SU-DHL-6 (cell line): ENCODE measurements around the gene DLX2.

Experiments
- H2AFZ ChIP-seq: fragments of 200-600 bp; sonication (generic); 2 replicates; pipeline ENCODE4 v1.6.1; 2014; ENCODE audit warnings: low read depth, mild to moderate bottlenecking, moderate library complexity, mixed read lengths, antibody characterized with exemption, low read length; ENCODE audit not compliant: severe bottlenecking
- H3F3A ChIP-seq: fragments of 200-600 bp; shearing (Covaris generic); 2 replicates; pipeline ENCODE4 v1.6.0; 2016; ENCODE audit warnings: antibody characterized with exemption, mild to moderate bottlenecking; ENCODE audit not compliant: insufficient read depth
- H3K27ac ChIP-seq: fragments of 200-600 bp; sonication (generic); 2 replicates; pipeline ENCODE4 v1.5.1; 2016; ENCODE audit warnings: low read depth, mild to moderate bottlenecking, low read length, moderate library complexity, mixed read lengths
- H3K27me3 ChIP-seq: fragments of 200-600 bp; sonication (generic), shearing (Covaris generic); 2 replicates; pipeline ENCODE4 v1.6.0; 2014; ENCODE audit warnings: mild to moderate bottlenecking, low read length
- H3K36me3 ChIP-seq: fragments of 200-600 bp; sonication (generic); 2 replicates; pipeline ENCODE4 v1.6.1; 2014; ENCODE audit warnings: mild to moderate bottlenecking, low read length, mixed read lengths
- H3K4me2 ChIP-seq: fragments of 300-600, 200-600 bp; shearing (Covaris generic), sonication (generic); 2 replicates; pipeline ENCODE4 v1.6.0; 2014; ENCODE audit warnings: low read length, low read depth, mild to moderate bottlenecking; ENCODE audit not compliant: poor library complexity, severe bottlenecking
- H3K4me3 ChIP-seq: fragments of 200-600 bp; sonication (generic); 2 replicates; pipeline ENCODE4 v1.5.1; 2014; ENCODE audit warnings: antibody characterized with exemption, low read length, mild to moderate bottlenecking, mixed read lengths; ENCODE audit not compliant: insufficient read depth, poor library complexity, severe bottlenecking
- H3K79me2 ChIP-seq: fragments of 200-600 bp; sonication (generic); 2 replicates; pipeline ENCODE4 v1.6.1; 2014; ENCODE audit warnings: mild to moderate bottlenecking, low read length, moderate library complexity; ENCODE audit not compliant: insufficient read depth
- H3K9ac ChIP-seq: fragments of 200-600 bp; sonication (generic); 2 replicates; pipeline ENCODE4 v1.7.0; 2014; ENCODE audit warnings: mild to moderate bottlenecking, low read length
- H3K9me2 ChIP-seq: fragments of 200-600 bp; sonication (generic); replicated peaks from 2 replicates; pipeline ENCODE4 v1.6.1; 2014; ENCODE audit warnings: low read length; ENCODE audit not compliant: insufficient read depth
- H3K9me3 ChIP-seq: fragments of 200-600 bp; sonication (generic); 2 replicates; pipeline ENCODE4 v1.6.1; 2014; ENCODE audit warnings: low read length, mixed read lengths; ENCODE audit not compliant: insufficient read depth
- H4K20me1 ChIP-seq: fragments of 200-600 bp; sonication (generic); 2 replicates; pipeline ENCODE4 v1.6.1; 2014; ENCODE audit warnings: low read depth, mild to moderate bottlenecking, antibody characterized with exemption, low read length, moderate library complexity, mixed read lengths
- EZH2phosphoT487 ChIP-seq: fragments of 200-600 bp; sonication (generic), shearing (Covaris generic); conservative IDR thresholded peaks from 2 replicates; pipeline ENCODE4 v1.6.1; 2018; ENCODE audit warnings: mild to moderate bottlenecking, antibody characterized with exemption, low read length, moderate library complexity, mixed read lengths
- TF ChIP-seq, protein P1 (sequence below): fragments of 200-600 bp; sonication (generic); IDR thresholded peaks from one replicate; pipeline ENCODE4 v1.5.1; 2017; ENCODE audit warnings: antibody characterized with exemption, mild to moderate bottlenecking, low read length, moderate library complexity; ENCODE audit not compliant: insufficient read depth, poor library complexity, severe bottlenecking

Gene DLX2

DNA sequence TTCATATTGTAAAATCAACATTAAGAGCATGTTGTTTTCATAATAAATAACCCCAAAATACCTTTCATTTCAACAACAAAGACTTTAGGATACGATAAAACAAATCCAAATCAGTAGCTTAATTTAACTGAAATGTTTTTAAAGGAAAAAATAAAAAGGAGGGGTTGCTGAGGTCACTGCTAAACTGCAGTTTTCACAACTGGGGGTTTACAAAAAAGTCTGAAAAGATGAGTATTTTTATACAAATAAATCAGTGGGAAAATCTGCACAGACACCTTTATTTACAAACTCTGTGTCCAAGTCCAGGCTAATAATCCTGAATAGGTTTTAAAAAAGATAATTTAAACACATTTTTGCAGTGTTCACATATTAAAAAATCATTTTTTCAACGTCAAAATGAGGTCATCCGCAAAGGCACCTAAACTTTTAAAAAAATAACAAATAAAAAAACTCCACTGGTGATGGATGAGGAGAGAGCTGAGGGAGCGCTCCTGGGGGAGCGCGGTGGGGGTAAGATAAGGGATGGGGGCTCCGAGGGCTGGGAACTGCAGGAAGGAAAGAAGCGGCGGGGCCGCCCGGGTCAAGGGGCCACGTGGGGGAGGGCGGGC is 3.1 kb downstream of the DLX2 start:
- TF ChIP-seq EZH2phosphoT487 = no peak; the same call in 1 of the 2 replicates
- TF ChIP-seq, protein P1, sequence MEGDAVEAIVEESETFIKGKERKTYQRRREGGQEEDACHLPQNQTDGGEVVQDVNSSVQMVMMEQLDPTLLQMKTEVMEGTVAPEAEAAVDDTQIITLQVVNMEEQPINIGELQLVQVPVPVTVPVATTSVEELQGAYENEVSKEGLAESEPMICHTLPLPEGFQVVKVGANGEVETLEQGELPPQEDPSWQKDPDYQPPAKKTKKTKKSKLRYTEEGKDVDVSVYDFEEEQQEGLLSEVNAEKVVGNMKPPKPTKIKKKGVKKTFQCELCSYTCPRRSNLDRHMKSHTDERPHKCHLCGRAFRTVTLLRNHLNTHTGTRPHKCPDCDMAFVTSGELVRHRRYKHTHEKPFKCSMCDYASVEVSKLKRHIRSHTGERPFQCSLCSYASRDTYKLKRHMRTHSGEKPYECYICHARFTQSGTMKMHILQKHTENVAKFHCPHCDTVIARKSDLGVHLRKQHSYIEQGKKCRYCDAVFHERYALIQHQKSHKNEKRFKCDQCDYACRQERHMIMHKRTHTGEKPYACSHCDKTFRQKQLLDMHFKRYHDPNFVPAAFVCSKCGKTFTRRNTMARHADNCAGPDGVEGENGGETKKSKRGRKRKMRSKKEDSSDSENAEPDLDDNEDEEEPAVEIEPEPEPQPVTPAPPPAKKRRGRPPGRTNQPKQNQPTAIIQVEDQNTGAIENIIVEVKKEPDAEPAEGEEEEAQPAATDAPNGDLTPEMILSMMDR = no peak
- H3K4me2 ChIP-seq = peak overlapping the region; percentile 34
- H4K20me1 ChIP-seq = no peaks in the 10 kb centered on the region
- H3K9me2 ChIP-seq = no peaks in the 10 kb centered on the region
- no peaks in the 10 kb centered on the region for H3K27me3 ChIP-seq
- no peak overlapping the region for H2AFZ ChIP-seq
- no peaks in the 10 kb centered on the region for H3K79me2 ChIP-seq
- no peak overlapping the region for H3K27ac ChIP-seq
- H3K9ac ChIP-seq = no peak overlapping the region
- no peak overlapping the region for H3K4me3 ChIP-seq
- H3F3A ChIP-seq = peaks cover 8% of the 10 kb centered on the region; the same call in 1 of the 2 replicates
- no peaks in the 10 kb centered on the region for H3K9me3 ChIP-seq
- H3K36me3 ChIP-seq = no peaks in the 10 kb centered on the region

DNA sequence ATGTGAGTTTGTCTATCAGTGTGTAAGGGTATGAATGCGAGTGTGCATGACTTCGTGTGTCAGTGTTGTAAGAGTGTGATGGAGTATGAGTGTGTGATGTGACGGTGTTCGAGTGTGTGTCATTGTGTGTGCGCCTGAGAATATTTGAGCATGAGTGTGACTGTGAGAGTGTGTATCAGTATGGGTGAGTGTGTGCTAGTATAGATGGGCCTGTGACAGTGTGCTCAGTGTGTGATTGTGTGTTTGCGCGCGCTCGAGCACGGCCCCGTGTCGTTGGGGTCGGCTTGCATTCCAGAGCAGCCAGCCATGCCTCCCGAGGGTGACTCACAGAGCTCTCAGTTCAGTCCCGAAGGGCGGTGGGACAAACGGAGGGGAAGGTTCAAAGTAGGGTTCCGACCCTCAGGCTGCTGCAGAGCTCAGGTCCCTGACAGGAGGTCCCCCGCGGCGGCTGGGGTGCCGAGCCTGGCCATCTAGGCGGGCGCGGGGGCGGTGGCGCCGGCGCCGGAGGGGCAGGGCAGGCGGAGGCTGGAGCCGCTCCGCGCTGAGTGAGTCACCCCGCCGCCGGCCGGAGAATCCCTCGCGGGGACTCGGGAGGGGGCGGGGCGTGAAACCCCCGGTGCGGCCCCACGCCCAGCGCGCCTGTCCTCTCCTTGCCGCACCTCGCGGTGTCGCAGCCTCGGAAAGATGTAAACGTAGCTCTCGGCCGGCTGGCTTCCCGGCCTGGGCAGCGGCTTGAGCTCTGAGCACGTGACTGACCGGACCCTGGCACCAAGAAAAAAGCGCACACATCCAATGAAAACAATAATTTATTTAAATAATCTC is 3.8 kb downstream of the DLX2 start:
- H4K20me1 ChIP-seq = no peaks in the 10 kb centered on the region
- no peaks in the 10 kb centered on the region for H3K79me2 ChIP-seq
- TF ChIP-seq, protein P1 = no peak
- TF ChIP-seq EZH2phosphoT487 = no peak
- H3K27ac ChIP-seq = no peak overlapping the region
- H3K4me2 ChIP-seq = peak overlapping the region; percentile 34
- H3K9me2 ChIP-seq = no peaks in the 10 kb centered on the region
- no peaks in the 10 kb centered on the region for H3K27me3 ChIP-seq
- no peak overlapping the region for H3K9ac ChIP-seq
- no peaks in the 10 kb centered on the region for H3K9me3 ChIP-seq
- H2AFZ ChIP-seq = no peak overlapping the region
- peaks cover 8% of the 10 kb centered on the region; the same call in 1 of the 2 replicates for H3F3A ChIP-seq
- no peaks in the 10 kb centered on the region for H3K36me3 ChIP-seq
- H3K4me3 ChIP-seq = no peak overlapping the region

DNA sequence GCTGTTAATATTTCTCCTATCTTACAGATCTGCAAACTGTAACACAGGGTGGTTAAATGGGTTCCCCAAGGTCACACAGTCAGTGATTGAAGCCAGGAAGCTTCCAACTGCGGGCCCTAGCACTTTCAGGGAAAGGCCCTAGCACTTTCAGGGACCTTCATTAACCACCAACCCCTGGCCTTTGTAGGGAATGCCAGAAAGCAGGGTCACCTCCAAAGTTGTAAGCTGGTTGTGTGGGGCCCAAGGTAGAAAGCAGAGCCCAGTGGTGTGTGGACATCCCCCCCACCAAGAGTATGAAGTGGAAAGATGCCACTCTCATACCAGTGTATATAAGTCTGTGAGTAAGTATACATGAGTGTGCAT is 4.4 kb downstream of the DLX2 start:
- TF ChIP-seq, protein P1 = no peak
- no peak for TF ChIP-seq EZH2phosphoT487
- H3K4me2 ChIP-seq = no peak overlapping the region
- H3K27me3 ChIP-seq = no peaks in the 10 kb centered on the region
- no peak overlapping the region for H3K27ac ChIP-seq
- no peak overlapping the region for H3K9ac ChIP-seq
- H3K9me2 ChIP-seq = no peaks in the 10 kb centered on the region
- H3K4me3 ChIP-seq = no peak overlapping the region
- H3K9me3 ChIP-seq = no peaks in the 10 kb centered on the region
- H2AFZ ChIP-seq = no peak overlapping the region
- H3K79me2 ChIP-seq = no peaks in the 10 kb centered on the region
- no peaks in the 10 kb centered on the region for H3K36me3 ChIP-seq
- no peaks in the 10 kb centered on the region for H4K20me1 ChIP-seq
- H3F3A ChIP-seq = peaks cover 2% of the 10 kb centered on the region; the same call in 1 of the 2 replicates
